GM18870 (cell line): ENCODE results near the gene USP1.

Experiments
- ATAC-seq: cut with Tn5 transposase; IDR thresholded peaks from one replicate; pipeline ENCODE4 v1.9.1; 2021; ENCODE audit warnings: moderate library complexity; ENCODE audit not compliant: unreplicated experiment

The USP1 gene

GRCh38 chr1:62484824-62485468, 48.1 kb downstream of the USP1 start:
- no peak for ATAC-seq

DNA sequence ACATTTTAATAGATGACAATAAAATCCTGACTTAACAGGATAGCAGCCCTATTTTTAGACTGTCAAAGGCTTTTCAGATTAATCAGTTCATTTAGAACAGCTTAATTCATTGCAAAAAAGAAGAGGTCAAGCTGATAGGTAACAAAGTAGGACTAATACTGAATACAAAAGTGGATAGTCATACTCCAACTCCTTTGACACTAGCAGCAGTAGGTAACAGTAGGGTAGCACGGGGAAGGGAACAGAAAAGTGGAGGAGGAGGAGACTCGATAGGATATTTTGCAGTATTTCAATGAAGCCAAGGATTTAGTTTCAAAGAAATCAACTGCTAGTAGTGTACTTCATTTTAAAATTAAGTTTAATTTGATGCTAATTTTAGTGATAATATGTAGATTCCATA, 51.1 kb downstream of the USP1 start:
- no peak for ATAC-seq

DNA sequence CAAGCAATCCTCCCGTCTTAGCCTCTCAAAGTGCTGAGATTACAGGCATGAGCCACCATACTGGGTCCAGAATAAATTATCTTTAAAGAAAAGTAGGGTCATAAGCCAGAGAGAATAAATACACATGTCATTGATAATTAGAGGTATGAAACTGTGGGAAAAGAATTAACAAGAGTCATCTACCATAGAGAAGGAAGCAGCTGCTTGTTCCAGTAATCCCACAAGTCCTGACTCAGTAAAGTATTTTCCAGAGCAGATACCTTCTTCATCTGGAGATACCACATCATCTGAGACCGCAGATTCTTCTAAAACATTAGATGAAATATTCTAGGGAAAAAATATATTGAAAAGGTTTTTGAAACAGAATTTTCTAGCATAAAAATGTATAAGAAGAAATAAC, 55.7 kb downstream of the USP1 start:
- ATAC-seq = no peak

- no peak for ATAC-seq
Measured at GRCh38 chr1:62493656-62494055, 56.8 kb downstream of the USP1 start.

DNA sequence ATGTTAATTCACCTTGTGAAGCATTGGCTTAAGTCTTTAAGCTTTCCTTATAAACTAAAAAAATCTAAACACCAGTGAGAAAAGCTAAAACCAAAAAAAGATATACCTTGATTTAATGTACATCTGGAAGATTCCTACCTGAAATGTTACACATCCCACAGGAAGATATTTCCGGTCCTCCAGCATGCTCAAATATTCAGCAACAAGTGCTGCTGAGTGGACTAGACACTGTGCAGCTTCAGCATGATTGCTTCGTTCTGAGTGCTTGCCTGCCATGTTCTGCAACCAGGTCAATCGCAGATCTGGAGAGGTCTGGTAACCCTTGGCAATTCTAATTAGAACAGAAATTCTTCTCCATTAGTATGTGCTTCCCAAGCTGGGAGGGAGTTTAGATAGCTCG, 57.3 kb downstream of the USP1 start:
- no peak for ATAC-seq

- no peak for ATAC-seq
Measured at GRCh38 chr1:62500210-62500609, 63.4 kb downstream of the USP1 start.
